Neuron (in vitro differentiated cells): ENCODE data around the gene BTRC.

Source experiments
- H2AFZ ChIP-seq: one replicate; pipeline ENCODE4 v1.6.1; 2013; ENCODE audit warnings: low read depth, mild to moderate bottlenecking, inconsistent platforms, low read length, moderate library complexity
- H3K27me3 ChIP-seq: one replicate; pipeline ENCODE4 v1.6.1; 2013; ENCODE audit warnings: low read length; ENCODE audit not compliant: insufficient read depth
- H3K36me3 ChIP-seq: one replicate; pipeline ENCODE4 v1.6.1; 2013; ENCODE audit warnings: low read length; ENCODE audit not compliant: insufficient read depth
- H3K4me1 ChIP-seq: one replicate; pipeline ENCODE4 v1.6.1; 2013; ENCODE audit warnings: low read length; ENCODE audit not compliant: insufficient read depth
- H3K4me3 ChIP-seq: 2 replicates; pipeline ENCODE4 v1.5.1; 2013; ENCODE audit warnings: mild to moderate bottlenecking, low read length, moderate library complexity
- H3K9me3 ChIP-seq: one replicate; pipeline ENCODE4 v1.6.1; 2013; ENCODE audit warnings: low read length

The BTRC gene

DNA sequence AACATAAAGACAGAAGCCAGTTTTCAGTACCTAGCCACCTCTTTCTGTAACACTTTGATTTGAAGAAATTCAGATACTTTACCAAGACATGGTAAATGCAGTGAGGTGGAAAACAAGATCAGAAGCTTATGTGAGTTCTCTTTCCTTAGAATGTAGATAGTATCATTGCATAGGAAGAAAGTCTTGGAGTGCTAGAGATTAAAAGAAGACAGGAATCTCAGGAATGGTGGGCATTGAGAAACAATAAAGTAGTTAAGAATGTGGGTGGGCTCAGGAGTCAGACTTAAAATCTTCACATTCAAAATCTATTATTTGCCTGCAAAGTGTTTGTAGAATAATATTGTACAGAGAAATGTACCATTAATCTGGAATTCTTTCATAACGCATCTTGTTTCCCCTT, 175.2 kb downstream of the BTRC start:
- Histone ChIP-seq H3K4me1 (no peaks in the 10 kb centered on the region), H3K36me3 (peaks cover 17% of the 10 kb centered on the region), H3K4me3 (no peak overlapping the region), H3K9me3 (no peaks in the 10 kb centered on the region), H3K27me3 (no peaks in the 10 kb centered on the region), H2AFZ (no peak overlapping the region)

DNA sequence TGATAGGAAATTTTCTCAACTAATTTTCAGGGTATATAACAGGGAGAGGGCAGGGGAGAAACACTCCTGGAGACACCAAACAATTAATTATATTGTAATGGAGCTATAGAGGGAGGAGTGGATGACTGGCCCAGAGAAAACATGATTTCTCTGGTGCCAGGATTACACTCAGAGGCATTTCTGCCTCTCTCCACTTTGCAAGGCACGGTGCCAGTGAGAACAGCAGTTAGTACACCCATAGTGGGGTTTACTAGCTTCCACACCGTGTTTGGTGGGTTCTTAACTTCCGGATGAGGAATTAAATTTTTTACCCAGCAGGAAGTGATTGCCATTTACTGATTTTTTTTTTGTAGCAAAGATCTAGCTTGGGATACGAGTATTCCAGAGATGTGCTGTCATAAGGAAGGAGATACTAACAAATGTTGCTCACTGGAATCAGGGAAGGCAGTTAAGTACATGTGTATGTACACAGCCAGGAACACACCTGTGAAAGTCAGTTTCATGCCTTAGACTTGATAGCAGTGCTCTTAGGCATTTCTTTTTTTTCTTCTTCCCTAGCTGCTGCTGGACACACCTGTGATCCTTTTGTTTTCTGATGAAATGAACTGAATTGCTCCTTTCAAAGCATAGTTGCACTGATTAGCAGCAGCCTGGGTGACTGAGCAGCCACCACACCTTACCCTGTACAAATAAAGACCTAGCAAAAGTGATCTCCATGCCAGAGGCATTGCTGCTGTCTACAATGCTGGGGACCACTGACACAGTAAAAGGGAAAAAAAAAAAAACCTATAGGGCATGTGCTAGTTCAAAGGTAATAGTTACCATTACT, 176.0 kb downstream of the BTRC start:
- H3K27me3 ChIP-seq, result no peaks in the 10 kb centered on the region
- H3K36me3 ChIP-seq, result peaks cover 17% of the 10 kb centered on the region
- no peaks in the 10 kb centered on the region for H3K9me3 ChIP-seq
- H3K4me1 ChIP-seq, result no peaks in the 10 kb centered on the region
- H2AFZ ChIP-seq, result no peak overlapping the region
- H3K4me3 ChIP-seq, result no peak overlapping the region

DNA sequence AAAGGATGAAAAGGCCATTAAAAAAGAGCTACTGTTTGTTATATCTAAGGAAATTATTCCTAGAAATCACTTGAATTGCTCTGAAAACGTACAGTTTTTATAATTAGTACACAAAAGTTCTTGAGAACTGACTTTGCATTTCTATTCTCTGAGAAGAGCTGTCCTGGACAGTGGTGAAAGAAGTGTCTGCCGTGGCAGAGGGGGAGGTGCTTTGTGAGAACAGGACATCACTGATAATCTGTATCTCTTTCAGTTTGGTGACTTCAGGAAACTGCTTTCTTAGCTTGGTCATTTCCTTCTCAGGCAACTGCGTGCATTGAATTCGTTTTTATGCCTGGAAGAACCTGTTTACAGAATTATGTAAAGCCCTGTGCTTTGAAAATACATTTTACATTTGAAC, 182.0 kb downstream of the BTRC start:
- H3K9me3 ChIP-seq, result no peaks in the 10 kb centered on the region
- no peak overlapping the region for H3K4me3 ChIP-seq
- peaks cover 28% of the 10 kb centered on the region for H3K36me3 ChIP-seq
- H3K4me1 ChIP-seq, result peaks cover 10% of the 10 kb centered on the region
- H3K27me3 ChIP-seq, result no peaks in the 10 kb centered on the region
- H2AFZ ChIP-seq, result no peak overlapping the region

DNA sequence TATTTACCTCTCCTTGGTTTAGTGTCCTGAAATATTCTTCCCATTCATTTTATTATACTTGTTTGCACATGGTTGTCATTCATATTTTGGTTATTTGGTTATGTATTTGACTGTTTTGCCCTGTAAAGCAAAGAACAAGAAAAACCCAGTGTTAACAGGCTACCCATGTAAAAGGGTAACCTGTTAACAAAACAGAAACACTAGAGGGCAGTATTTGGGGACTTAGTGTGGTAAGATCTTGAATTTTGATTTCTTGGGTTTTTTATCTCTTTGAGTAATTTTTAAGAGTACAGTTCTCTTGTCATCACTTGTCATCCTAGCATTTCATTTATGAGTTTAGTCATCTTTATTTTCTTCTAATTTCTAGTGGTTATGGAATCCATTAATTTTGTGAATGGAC, 182.8 kb downstream of the BTRC start:
- no peak overlapping the region for H3K4me3 ChIP-seq
- no peaks in the 10 kb centered on the region for H3K9me3 ChIP-seq
- H3K27me3 ChIP-seq, result no peaks in the 10 kb centered on the region
- H2AFZ ChIP-seq, result no peak overlapping the region
- peaks cover 10% of the 10 kb centered on the region for H3K4me1 ChIP-seq
- H3K36me3 ChIP-seq, result peaks cover 29% of the 10 kb centered on the region

DNA sequence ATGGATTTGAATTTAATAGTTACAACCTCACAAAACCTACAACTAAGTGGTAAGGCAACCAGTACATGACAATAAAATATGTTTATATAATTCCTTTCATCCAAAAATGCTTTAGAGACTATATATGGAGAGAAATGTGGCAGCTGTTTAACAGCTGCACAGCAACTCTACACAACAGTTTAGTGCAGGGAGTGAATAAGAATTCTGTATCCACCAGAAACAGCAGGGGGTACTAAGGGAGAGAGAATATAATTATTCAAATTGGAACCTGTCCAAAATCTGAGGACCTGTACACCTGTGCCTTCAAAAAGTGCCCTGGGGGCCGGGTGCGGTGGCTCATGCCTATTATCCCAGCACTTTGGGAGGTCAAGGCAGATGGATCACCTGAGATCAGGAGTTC, 184.5 kb downstream of the BTRC start:
- H3K4me3 ChIP-seq, result no peak overlapping the region
- H3K27me3 ChIP-seq, result no peaks in the 10 kb centered on the region
- H3K4me1 ChIP-seq, result peaks cover 10% of the 10 kb centered on the region
- no peaks in the 10 kb centered on the region for H3K9me3 ChIP-seq
- H2AFZ ChIP-seq, result no peak overlapping the region
- H3K36me3 ChIP-seq, result peaks cover 16% of the 10 kb centered on the region

DNA sequence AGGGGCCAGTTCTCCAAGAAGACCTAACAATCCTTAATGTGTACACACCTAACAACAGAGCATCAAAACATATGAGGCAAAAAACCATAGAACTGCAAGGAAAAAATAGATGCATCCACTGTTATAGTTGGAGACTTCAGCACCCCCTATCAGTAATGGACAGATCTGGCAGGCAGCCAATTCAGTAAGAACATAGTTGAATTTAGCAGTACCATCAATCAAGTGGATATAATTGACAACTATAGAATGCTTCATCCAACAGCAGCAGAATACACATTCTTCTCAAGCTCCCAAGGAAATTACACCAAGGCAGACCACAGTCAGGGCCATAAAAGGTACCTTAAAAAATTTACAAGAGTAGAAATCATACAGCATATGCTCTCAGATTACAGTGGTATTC, 191.9 kb downstream of the BTRC start:
- Histone ChIP-seq H2AFZ (no peak overlapping the region), H3K27me3 (no peaks in the 10 kb centered on the region), H3K9me3 (no peaks in the 10 kb centered on the region), H3K36me3 (peaks cover 7% of the 10 kb centered on the region), H3K4me3 (no peak overlapping the region), H3K4me1 (no peaks in the 10 kb centered on the region)

DNA sequence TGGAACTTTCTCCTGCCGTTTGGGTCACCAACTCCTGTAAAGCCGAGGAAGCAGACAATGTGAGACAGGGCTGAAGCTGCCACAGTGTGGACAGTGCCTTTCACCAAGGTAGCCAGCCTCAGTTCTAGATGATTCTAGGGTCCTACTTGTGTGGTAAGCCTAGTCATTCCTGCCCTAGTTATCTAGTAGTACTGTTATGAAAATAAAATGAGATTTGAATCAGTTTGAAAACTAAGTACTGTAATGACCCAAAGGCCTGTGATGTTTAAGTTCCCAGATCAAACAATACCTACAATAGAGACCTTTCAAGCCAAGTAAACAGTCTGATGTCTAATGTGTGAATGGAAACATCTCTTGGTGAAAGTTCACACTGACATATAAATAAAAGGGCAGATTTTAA, 197.0 kb downstream of the BTRC start:
- no peak overlapping the region for H3K4me3 ChIP-seq
- peaks cover 32% of the 10 kb centered on the region for H3K36me3 ChIP-seq
- H3K27me3 ChIP-seq, result no peaks in the 10 kb centered on the region
- H3K9me3 ChIP-seq, result no peaks in the 10 kb centered on the region
- no peak overlapping the region for H2AFZ ChIP-seq
- H3K4me1 ChIP-seq, result no peaks in the 10 kb centered on the region

DNA sequence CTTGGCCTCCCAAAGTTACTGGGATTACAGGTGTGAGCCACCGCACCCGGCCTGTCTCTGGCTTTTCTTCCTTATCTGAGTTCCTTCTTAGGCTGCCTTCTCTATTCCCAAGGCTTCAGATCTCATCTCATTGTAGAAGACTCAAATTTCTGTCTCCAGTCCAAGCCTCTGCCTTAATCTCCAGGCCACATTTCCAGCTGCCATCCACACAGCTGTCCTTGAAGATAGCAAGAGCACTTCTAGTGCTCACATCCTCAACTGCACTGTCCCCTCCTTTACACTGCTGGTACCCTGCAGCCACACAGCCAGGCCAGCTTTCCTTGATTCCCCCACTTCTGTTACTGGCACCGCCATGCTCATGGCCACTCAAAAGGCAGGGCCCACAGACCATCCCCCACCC, 198.5 kb downstream of the BTRC start:
- H3K4me1 ChIP-seq, result no peaks in the 10 kb centered on the region
- H3K27me3 ChIP-seq, result no peaks in the 10 kb centered on the region
- H2AFZ ChIP-seq, result no peak overlapping the region
- no peaks in the 10 kb centered on the region for H3K9me3 ChIP-seq
- H3K36me3 ChIP-seq, result peaks cover 32% of the 10 kb centered on the region
- no peak overlapping the region for H3K4me3 ChIP-seq

DNA sequence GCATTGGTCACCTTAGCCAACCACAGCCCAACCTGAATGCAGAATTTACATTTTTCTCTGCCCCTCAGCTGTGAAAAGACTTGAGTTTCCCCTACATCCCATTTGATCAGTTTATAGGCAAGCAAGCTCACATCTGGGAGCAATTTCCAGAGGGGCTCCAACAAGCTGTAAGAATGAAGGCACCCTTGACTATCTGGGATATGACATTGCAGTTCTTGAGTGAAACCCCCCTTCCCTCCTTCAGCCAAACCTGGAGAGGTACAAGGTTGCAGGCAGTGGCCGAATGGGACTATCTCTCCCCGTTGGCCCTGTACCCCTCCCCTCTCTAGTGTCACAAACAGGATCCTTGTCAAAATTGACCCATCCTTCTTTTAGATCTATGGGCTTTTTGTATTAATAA, 203.6 kb downstream of the BTRC start:
- no peaks in the 10 kb centered on the region for H3K9me3 ChIP-seq
- H2AFZ ChIP-seq, result no peak overlapping the region
- no peaks in the 10 kb centered on the region for H3K4me1 ChIP-seq
- H3K36me3 ChIP-seq, result peaks cover 16% of the 10 kb centered on the region
- no peak overlapping the region for H3K4me3 ChIP-seq
- H3K27me3 ChIP-seq, result no peaks in the 10 kb centered on the region

DNA sequence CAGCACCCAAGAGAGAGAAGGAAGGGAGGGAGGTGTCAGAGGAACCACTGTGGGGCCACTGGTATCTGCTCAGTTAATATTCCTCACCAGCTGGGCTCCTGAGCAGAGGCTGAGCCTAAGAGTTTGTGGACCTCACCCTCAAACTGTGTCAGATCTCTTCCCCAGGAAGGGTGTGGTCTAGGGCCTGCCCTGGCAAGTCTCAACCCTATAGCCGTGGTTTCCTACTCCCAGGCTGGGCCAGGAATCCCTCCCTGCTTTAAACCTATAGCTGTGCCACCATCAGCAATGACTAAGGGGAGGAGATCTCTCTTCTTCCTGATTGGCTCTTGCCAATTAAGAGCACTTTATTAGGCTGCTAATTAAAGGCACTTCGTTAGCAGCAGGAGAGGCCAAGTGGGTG, 204.2 kb downstream of the BTRC start:
- Histone ChIP-seq H3K36me3 (peaks cover 12% of the 10 kb centered on the region), H3K4me3 (no peak overlapping the region), H3K27me3 (no peaks in the 10 kb centered on the region), H2AFZ (no peak overlapping the region), H3K4me1 (no peaks in the 10 kb centered on the region), H3K9me3 (no peaks in the 10 kb centered on the region)

DNA sequence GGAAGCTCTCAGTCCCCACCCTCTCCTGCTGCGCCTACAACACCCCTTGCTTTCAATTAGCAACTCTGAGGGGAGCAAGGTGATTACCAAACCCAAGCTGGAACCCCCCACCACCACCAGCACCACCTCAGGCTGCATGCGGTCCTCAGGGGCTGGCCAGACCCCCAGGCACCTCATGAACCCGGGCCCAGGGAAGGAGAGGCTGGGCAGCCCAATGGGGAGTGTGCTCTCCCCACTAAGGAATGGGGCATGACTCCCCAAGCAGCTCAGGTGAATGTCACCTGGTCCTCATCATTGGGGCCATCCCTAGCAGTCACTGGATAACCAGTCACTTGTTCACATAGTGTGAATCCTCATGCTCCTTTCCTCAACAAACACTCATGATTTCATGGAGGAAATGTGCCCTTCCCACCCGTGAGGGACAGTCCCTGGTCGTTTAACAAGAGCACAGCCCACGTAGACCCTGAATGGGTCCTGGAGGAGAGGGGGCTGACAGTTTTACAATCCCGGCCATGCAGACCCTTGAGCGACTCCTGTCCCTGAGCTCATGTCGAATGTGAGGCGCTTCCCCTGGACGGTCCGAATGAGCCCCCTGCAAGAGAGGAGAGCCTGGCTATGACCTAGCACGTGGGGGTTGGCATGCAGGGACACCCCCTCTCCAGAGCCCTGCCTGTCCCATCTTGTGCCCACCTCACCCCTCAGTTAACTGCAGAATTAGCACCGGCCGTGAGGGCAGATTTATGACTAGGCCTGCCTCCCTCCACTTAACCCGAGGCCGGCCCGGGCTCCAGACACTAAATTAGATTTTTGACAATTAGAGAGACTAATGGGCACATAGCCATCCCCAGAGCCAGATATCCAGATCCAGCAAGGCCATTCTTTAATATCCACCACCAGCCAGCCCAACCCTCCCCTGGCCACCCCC, 205.0 kb downstream of the BTRC start:
- no peaks in the 10 kb centered on the region for H3K4me1 ChIP-seq
- peaks cover 6% of the 10 kb centered on the region for H3K27me3 ChIP-seq
- no peaks in the 10 kb centered on the region for H3K9me3 ChIP-seq
- peaks cover 7% of the 10 kb centered on the region for H3K36me3 ChIP-seq
- H3K4me3 ChIP-seq, result no peak overlapping the region
- H2AFZ ChIP-seq, result no peak overlapping the region

DNA sequence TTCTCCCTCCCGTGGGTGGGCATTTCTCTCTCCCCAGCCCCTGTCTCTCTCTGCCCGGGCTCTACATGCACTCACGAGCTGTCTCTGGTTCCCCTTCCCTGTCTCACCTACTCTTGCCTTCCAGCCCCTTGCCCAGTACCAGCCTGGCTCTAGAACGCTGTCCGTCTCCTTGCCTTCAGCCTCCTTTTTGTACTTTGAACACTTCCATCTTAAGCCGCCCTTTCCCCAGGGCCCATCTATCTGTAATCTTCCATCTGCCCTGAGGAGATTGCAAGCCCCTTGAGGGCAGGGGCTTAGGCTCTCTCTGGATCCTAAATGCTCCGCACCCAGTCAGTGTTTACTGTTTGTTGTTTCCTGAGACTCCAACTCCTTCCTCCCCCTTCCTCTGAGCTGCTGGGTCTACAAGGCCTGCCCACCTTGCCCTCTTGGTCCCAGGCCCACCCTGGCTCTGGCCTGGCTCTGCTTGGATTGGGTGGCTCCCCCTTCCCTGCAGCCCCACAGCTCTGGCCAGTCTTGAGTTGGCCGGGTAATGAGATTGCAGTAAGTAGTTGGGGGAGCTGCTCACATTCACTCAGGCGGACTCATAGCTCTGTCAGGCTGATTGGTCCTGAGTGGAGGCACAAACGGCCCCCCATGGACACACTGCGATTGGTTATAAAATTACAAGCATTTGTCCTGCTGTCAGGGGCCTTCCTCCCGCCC, 205.8 kb downstream of the BTRC start:
- Histone ChIP-seq H2AFZ (no peak overlapping the region), H3K36me3 (no peaks in the 10 kb centered on the region), H3K9me3 (no peaks in the 10 kb centered on the region), H3K27me3 (peaks cover 9% of the 10 kb centered on the region), H3K4me3 (no peak overlapping the region), H3K4me1 (no peaks in the 10 kb centered on the region)
